HG02678 (cell line): ENCODE data around the gene LCE3D.
"Not testable (repeated sequence)": the region's sequence is repeated elsewhere in the genome, so short reads cannot be mapped to it uniquely, and the experiment has no call there.

Source experiments
- ATAC-seq: cut with Tn5 transposase; IDR thresholded peaks from one replicate; pipeline ENCODE4 v1.9.1; 2021; ENCODE audit warnings: mild to moderate bottlenecking, moderate library complexity; ENCODE audit not compliant: unreplicated experiment

LCE3D gene, protein sequence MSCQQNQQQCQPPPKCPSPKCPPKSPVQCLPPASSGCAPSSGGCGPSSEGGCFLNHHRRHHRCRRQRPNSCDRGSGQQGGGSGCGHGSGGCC

DNA sequence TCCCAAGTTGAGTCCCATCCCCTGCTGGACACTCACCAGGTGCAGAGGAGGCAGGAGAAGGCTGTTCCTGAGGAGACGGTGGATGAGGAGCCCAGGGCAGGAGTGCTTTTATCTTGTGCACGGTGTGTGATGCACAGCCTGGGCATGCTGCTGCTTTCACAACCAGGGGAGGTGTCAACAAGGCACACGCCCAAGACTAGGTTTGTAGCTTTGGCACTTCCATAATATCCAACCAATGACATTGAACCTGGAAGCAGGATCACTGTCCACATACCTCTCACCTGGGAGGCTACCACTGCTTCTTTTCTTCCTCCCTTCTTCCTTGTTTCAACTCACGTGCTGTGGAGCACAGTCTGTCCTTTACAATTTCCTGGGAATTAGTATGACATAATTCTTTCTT, at the start of gene LCE3D:
LCE3D (minus strand) TSS at position 84 of the 400 bp plus-strand sequence. CDS start 580 bp downstream, outside the sequence.
- ATAC-seq, result no peak

DNA sequence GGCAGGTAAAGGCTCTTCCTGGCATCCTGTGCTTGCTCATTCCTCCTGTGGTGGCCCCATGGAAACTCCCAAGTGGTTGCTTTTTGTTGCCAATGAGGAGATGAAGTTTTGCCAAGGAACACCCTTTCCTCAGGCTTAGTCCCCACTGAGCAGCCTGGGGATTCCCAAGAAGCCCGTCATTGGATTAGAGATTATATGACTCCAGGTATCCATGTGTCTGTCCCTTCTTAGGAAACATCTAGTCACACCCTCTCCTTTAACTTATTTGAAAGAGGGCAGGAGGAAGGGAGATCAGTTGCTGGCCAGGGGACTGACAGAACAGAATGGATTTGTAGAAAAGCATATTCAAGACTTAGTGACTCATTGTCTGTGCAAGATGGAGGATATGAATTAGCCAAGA, 46.4 kb upstream of the LCE3D start:
- ATAC-seq, result no peak

DNA sequence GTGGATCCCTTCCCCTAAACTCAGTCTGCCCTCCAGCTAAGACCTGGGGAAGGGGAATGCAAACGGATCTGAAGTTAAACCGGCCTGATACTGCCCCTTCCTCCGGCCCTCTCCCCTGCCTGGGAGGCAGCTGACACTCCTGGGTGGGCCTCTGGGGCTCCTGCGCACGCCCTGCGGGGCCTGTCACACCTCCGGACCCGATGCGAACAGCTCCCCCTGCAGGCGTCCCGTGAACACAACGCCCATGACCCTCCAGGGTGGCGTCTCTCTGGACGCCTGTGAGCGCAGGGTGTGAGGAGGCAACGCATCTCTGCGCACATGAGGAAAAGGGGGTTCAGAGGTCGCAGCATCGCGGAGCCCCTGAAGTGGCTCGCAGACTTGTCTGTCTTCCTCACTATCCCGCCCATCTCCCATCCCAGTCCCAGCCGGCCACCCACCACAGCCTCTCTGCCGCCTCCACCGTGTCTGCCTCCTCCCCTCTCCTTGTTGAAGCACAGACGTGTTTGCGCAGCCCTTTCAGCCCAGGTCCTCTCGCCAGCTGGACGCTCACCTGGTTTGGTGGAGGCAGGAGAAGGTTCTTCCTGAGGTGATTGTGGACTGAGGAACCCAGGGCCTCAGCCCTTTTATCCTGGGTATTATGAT, 43.0 kb upstream of the LCE3D start:
- ATAC-seq, result no peak

DNA sequence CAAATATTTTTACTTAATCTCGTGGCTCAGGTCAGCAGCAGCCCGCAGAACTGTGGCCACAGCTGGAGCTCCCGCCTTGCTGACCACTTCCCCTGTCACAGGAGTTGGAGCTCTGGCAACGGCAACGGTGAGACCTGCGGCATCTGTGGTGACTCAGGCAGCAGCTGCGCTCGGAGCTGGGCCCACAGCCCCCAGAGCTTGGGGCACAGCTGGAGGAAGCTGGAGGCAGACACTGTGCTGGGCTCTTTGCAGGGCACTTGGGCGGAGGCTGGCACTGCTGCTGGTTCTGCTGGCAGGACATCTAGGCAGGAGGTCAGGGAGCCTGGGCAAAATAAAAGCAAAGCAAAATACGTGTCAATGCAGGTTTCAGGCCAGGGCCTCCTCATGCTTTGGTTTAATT, 42.5 kb upstream of the LCE3D start, which contains the start of gene LCE3A:
LCE3A (minus strand) TSS at position 301 of the 400 bp plus-strand sequence; CDS start at position 301, 0 bp downstream.
- no peak for ATAC-seq

DNA sequence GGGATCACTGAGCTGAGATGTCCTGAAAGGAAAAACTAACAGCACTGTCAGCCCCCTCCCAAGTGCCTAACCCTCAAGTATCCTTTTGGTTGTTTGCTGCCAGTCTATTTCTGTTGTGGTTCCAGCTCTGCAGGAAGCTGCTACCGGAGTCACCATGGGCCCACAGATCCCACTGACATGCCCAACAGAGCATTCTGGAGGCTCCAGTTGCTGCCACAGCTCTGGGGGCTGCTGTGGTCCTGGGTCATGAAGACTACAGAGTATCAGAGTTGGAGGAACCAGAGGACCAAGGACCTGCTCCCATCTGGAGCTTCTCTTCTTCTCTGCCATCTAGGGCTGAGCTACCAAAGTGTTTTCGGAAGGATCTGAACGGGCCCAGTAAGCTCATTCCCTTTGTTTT, 41.7 kb upstream of the LCE3D start:
- ATAC-seq, result no peak

DNA sequence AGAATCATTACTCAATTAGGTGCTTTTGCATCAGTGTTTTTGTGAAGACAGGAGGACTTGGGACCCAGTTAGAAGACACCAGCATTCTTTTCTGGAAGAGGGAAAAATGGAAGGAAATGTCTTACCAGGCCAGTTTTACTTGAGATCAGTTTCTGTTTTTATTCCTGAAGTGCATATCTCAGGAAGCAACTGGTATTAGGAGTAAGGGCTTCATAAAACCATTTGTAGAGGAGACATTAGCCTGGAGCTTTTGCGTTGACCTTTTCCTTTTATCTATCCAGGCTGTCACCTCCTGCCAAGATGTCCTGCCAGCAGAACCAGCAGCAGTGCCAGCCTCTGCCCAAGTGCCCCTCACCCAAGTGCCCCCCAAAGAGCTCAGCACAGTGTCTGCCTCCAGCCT, 33.2 kb upstream of the LCE3D start, which contains the start of gene LCE3B:
LCE3B (plus strand) TSS at position 301 of the 400 bp plus-strand sequence; CDS start at position 301, 0 bp downstream.
- no peak for ATAC-seq

DNA sequence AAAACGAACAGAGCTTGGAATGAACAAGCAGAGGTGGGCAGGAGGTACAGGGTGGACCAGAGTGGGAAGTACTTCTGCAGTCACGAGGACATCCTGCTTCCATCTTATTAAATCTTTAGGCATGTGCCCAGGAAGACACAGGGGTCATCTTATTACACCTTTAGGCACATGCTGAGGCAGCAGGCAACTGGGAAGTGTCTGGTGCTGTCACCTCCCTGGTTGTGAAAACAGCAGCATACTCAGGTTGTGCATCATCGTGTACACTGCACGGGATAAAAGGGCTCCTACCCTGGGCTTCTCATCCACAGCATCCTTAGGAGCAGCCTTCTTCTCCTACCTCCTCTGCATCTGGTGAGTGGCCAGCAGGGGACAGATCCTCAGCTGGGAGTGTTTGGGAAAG, 19.6 kb upstream of the LCE3D start, which contains the start of gene LCE3C:
LCE3C (plus strand) TSS at position 301 of the 400 bp plus-strand sequence. CDS start 498 bp downstream, outside the sequence.
- ATAC-seq, result no peak

DNA sequence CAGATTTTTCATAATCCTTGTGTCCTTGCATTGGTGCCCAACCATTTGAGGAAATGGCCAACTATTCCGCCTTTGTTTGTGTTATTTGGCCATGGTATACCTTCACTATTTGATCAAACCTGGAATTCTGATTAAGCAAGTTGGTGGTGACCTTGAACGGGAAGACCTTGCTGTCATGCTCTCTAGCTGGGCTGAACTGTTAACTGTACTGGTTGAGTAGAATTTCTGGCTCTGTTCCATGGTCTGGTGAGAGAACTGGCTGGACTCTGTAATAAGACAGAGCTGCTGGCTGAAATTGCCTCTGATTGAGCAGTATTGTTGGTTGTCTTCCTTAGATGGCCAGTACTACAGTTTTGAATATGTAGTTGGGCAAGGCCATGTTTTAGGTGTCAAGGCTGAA, 16.7 kb upstream of the LCE3D start:
- ATAC-seq, result no peak

DNA sequence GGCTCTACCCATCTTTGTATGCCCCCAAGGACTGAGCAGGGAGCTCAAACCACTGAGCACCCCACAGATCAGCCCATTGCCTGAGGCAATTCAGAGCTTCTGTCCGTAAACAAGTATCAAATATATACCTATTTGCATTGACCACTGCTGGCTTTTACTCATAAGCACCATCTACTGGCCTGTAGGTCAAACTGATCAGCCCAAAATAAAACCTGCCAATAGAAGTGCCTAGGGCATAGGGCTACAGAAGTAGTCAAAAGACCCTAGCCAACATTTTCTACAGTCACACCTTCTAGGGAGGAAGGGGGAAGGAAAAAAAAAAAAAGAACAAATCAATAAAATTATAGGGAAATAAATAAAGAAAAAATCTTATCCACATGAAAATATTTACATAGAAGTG, 5.3 kb upstream of the LCE3D start:
- ATAC-seq, result no peak

DNA sequence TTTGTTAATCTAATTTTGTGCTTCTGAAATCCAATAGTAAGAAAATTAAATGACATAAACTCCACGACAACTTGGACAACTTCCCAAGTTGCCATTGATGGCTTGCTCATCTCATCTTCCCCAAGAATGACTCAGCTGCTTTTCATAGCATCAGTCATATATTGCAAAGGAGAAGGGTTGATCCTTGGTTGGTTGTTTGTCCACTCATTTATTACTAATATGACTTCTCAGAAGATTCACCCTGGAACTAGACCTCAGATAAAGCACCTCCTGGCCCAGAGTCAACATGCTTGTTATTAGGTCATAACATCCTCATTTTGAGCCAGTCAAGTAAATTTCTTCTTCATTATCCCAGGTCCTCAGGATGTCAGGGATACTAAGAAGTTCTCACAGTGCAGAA, 2.3 kb upstream of the LCE3D start:
- no peak for ATAC-seq

DNA sequence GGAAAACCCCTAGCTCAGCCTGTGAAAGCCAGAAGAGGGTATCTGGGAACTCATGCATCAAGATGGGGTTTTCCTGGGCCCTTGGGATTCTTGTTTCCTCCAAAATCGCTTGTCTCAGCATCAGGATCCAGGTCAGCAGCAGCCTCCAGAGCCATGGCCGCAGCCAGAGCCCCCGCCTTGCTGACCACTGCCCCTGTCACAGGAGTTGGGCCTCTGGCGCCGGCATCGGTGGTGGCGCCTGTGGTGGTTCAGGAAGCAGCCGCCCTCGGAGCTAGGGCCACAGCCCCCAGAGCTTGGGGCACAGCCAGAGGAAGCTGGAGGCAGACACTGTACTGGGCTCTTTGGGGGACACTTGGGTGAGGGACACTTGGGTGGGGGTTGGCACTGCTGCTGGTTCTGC, 790 bp downstream of the LCE3D start:
- ATAC-seq, result not testable (repeated sequence)

DNA sequence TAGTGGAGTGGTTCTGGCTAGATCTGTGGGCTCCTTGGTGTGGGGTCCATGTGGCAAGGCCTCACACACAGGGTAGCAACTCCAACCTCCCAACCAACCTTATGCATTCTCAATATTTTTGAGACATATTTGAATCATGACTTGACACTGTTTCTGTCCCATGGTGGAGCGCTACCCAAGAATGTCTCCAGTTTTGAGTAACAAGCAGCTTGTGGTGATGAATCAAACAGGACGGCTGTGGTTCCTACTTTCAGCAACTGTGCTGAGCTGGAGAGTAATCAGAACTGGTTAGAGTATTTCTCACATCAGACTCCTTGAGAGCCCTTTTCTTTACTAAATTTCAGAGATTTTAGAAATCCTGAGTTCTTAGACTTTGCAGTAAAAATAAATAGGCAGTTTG, 3.1 kb downstream of the LCE3D start:
- ATAC-seq, result no peak

DNA sequence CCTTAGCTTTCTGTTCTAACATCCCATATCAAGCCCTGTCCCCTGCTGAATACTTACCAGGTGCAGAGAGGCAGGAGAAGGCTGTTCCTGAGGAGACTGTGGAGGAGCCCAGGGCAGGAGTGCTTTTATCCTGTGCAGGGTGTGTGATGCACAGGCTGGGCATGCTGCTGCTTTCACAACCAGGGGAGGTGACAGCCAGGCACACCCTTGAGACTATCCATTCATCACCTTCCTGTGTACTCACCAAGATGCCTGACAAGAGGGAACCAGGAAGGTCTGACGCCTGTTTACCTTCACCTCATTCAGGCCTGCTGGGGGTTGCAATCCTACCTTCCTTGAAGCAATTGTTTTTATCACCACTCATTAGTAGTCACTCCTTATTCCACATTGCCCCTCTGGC, 13.6 kb downstream of the LCE3D start, which contains the start of gene LCE3E:
LCE3E (minus strand) TSS at position 100 of the 400 bp plus-strand sequence. CDS start 572 bp downstream, outside the sequence.
- no peak for ATAC-seq

DNA sequence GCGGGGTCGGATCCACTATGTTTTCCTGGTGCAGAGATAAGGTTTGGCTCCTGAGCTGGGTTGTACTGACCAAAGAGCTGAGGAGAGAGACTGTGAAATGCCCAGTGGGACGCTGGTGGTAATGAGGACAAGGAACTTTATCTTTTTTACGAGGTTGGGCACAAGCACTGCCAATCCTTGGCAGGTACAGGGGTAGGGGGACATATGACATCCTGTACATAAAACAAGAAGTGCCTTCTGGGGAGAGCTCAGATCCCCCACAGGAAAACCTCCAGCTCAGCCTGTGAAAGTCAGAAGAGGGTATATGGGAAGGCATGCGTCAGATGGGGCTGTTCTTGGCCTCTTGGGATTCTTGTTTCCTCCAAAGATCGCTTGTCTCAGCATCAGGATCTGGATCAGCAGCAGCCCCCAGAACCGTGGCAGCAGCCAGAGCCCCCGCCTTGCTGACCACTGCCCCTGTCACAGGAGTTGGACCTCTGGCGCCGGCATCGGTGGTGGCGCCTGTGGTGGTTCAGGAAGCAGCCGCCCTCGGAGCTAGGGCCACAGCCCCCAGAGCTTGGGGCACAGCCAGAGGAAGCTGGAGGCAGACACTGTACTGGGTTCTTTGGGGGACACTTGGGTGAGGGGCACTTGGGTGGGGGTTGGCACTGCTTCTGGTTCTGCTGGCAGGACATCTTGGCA, 14.6 kb downstream of the LCE3D start:
- no peak for ATAC-seq

DNA sequence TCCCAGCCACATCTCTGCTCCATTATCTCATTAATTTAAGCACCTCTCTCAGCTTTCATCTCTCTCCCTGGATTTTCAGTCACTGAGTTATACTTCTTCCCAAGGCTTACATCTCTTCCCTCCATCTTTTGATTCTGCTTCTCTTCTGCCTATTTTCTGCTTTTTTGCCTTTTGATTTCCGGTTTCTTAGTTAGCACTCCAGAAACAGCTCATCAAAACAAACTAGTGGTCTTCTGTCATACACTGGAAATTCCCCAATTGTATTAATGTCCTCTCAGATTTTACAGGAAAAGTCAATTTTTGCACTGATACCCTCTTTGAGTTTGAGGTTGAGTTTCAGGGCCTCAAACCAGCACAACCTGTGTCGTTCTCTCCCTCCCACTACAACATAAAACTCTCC, 15.2 kb downstream of the LCE3D start:
- ATAC-seq, result no peak

DNA sequence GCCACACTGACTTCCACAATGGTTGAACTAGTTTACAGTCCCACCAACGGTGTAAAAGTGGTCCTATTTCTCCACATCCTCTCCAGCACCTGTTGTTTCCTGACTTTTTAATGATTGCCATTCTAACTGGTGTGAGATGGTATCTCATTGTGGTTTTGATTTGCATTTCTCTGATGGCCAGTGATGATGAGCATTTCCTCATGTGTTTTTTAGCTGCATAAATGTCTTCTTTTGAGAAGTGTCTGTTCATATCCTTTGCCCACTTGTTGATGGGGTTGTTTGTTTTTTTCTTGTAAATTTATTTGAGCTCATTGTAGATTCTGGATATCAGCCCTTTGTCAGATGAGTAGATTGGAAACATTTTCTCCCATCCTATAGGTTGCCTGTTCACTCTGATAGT, 32.0 kb downstream of the LCE3D start:
- not testable (repeated sequence) for ATAC-seq

DNA sequence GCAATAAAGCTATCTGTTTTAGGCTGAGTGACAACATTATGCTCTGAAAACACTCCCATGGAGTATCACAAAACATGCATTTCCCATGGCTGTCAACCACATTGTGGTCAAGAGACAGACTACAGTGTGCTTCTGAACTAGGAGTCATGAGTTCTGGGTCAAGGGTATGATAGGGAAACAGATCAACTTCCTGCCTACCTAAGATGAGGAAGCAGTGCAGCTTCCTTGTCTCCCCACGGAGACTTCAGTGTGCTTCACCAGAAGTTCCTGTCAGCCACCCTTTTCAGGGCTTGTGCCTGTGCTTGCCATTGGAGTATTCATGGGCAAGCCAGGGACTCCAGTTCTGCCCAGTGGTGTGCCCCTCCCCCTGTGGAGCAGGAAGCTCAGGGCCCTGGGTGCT, 33.6 kb downstream of the LCE3D start:
- ATAC-seq, result no peak

DNA sequence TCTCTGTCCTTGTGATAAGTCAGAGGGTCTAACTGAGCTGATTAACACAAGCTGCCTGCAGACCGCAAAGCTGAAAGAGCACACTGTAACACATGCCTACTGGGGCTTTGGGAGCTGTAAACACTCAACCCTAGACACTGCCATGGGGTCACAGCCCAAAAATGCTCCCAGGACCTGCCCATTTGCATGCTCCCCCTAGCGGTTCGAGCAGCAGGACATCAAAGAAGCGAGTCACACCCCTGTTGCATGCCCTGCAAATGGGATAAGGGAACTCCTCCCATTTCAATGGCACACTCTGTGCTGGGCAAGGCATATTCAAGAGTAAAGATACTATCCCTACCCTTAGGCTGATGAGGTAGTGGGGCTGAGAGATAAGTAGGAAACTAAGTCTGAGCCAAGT, 36.5 kb downstream of the LCE3D start:
- no peak for ATAC-seq

DNA sequence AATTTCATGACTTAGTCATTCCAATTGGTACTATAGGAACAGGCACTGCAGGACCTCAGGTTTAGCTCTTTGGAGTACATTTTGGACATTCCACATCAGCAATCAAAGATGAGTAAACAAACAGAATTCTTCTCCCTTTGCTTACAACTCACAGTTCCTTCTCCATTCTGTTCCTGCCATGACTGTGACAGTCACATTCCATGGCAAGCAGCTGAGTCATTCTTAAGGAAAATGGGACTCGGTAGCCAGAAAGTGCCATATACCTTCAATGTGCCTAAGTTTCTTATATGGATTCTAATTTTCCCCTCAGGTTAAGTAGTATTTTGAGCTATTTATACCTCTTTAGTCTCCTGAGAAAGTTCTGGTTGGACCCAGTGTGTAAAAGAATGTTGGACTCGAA, 40.4 kb downstream of the LCE3D start:
- ATAC-seq, result no peak

DNA sequence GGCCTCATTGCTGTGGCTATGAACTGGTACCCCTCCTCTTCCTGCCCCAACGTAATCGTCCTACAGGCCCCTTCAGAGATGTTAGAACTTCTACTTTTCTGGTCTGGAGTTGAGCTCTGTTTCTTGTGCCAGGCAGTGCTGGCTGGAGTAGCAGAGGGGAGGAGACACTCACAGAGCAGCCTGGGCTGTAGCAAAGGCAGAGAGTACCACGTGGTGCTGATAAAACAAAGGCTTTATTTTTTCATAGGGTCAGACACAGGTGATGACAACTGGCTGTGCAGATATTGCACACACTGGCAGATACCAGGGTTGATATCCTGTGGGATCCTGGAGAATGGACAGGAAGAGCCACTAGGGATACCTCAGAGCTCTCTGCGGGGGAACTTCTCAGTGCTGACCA, 42.8 kb downstream of the LCE3D start:
- ATAC-seq, result no peak

DNA sequence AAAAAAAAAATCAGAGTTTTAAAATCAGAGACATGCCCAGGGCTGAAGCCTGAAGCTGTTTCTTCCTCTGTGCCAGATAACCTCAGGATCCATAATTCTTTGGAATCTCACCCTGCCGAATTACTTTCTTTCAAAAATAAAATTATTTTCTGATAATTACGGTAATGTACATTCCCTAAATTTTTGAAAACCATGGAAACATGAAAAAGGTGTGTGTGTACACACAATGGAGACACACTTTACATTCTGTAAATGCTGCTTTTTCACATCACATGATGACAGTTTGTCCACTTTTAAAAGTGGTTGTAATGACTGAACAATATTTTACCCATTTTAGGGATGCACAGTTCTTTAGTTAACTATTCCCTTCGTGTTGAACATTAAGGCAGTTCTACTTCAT, 44.5 kb downstream of the LCE3D start:
- ATAC-seq, result no peak

DNA sequence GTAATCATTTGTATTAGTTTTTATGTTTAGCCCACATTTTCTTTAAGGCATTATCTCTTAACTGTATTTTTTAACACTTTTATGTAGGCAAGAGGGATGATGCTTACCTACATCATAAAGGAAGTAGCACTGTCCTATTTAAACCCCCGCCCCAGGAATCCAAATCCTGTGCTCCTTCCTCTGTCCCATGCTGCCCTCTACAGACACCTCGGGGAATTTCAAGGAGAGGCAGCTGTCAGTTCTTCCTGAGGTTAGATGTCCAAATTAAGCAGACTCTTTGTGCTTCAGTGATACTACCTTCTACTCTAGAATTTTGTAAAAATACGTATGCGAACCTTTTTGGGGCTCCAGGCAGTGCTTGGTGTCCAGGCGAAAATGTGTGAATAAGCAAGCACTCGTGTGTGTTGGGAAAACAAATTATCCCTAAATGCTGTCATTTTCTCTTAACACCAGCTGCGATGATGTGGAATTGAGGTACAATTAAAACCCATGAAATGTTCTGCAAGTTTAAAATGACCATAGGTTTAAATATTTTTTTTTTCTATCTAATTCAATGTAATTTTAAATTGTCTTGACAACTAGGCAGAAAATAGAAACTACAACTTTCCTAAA, 46.9 kb downstream of the LCE3D start:
- ATAC-seq, result no peak
